GM18511 (cell line): ENCODE measurements around the gene ADAM8.

Experiments used
- ATAC-seq: cut with Tn5 transposase; IDR thresholded peaks from one replicate; pipeline ENCODE4 v1.9.1; 2021; ENCODE audit warnings: mild to moderate bottlenecking, moderate library complexity; ENCODE audit not compliant: unreplicated experiment

Gene ADAM8

GRCh38 chr10:133309100-133309719, 32.5 kb upstream of the ADAM8 start:
- peak; percentile 73 for ATAC-seq

- ATAC-seq = peak; percentile 78
Observed at GRCh38 chr10:133308421-133309099, 31.9 kb upstream of the ADAM8 start, which contains the start of the genes TUBGCP2 and ZNF511. TSS of gene TUBGCP2 (minus strand) at chr10:133308872. CDS start at chr10:133302941, 5,931 bp downstream. TSS of gene ZNF511 (plus strand) at chr10:133308914. CDS start at chr10:133308944, 30 bp downstream.

GRCh38 chr10:133307776-133308420, 31.2 kb upstream of the ADAM8 start:
- peak; percentile 59 for ATAC-seq

- no peak for ATAC-seq
Observed at GRCh38 chr10:133306941-133307379, 30.3 kb upstream of the ADAM8 start.

GRCh38 chr10:133306097-133306476, 29.4 kb upstream of the ADAM8 start:
- ATAC-seq = no peak

- no peak for ATAC-seq
Observed at GRCh38 chr10:133303206-133303605, 26.5 kb upstream of the ADAM8 start.

DNA sequence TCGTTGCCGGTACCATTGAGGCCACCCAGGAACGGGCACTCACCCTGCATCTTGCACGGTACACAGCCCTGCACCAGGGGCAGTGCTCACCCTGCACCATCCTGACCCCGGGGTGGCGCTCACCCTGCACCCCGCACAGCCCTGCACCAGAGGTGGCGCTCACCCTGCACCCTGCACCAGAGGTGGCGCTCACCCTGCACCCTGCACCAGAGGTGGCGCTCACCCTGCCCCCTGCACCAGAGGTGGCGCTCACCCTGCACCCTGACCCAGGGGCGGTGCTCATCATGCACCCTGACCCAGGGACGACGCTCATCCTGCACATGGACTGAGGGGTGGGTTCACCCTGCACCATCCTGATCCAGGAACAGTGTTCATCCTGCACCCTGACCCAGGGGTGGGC, 25.6 kb upstream of the ADAM8 start:
- ATAC-seq = no peak

DNA sequence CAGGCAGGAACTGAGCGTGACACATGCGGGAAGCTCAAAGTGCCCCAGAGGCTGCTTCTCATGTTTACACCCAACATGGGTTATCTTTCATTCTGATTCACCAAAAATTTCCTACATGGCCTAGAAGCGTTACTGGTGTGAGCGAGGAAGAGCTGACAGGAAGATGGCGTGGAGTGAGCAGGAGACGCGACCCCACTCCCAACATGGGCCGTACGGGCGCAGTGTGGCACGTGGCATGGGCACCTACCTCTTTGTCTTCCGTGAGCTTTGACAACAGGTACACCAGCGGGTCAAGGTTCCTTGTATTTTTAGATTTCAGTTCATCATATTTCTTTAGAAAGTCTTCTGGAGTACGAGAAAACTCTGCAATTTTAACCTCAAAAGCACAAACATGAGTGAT, 23.1 kb upstream of the ADAM8 start:
- no peak for ATAC-seq

GRCh38 chr10:133299224-133299623, 22.6 kb upstream of the ADAM8 start:
- ATAC-seq = no peak

GRCh38 chr10:133298466-133298865, 21.8 kb upstream of the ADAM8 start:
- ATAC-seq = no peak

DNA sequence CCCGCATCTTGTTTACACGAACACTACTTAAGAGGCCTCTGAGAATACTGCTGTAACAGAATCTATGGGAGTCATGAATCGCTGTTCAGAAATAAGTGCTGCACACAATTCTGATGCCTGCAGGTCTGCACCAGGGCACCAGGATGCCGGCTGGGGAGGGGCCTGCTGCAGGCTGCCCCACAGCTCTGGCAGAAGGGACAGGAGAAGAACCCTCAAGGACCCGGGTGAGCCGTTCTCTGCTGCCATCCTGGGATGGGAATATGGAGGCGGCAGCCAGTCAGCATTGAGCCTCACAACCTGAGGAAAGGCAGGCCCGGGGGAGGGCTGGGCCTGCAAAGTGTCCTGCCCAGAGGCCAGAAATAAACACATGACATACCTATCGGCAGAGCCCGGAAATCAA, 20.8 kb upstream of the ADAM8 start:
- no peak for ATAC-seq

DNA sequence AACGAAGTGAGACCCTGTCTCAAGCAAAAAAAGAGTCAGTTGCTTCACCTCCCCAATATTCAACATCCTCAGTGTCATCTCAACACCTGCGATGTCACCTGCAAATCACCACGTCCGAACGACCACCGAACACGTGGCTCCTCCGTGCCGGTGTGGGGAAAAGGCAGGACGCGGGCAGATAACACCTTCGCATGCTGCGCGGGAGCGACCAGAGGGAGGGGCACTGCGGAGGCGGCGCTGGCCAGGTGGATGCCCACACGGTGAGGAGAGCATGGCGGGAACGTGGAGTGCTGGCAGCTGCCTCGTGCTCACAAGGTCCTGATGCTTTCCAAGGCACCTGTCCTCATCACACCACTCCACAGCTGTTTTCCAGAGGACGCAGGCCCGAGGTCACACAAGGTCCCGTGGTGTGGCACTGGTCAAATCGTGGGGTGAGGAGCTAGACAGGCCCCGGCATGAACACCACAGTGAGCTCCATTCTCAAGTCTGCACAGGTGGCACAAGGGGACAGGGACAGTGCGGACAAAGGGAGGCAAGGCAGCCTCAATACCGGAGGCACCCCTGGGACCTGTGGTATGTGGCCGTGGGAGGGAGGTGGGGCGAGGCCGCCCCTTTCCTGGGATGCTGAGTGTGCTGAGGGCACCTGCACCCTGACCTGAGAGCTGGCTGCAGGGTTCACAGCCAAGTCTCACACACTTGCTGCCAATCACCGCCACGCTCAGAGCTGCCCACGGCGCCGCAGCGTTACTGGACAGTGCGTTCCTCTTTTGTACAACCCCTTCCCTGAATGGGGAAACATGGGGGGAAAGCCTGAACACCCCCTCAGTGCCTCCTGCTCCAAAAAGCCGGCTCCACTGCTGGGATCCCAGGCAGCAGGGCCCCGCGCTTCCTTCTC, 19.0 kb upstream of the ADAM8 start:
- ATAC-seq = no peak

DNA sequence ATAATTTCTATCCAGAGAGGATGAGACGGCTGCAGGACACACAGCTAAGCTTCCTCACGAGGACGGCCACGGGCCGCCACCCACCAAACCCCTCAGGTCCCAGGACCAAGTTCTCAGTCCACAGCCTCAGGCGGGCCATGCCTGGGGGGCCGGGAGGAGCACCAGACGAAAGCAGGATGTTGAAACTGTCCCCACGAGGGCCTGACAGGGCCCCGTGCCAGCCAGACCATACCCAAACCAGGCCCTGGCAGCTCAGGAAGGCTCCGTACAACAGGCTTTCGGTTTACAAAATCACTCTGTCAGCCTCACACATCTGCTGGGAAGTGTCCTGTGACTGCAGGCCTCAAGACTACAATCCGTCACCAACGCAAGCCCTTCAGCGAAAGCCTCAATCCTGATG, 17.5 kb upstream of the ADAM8 start:
- ATAC-seq = no peak

DNA sequence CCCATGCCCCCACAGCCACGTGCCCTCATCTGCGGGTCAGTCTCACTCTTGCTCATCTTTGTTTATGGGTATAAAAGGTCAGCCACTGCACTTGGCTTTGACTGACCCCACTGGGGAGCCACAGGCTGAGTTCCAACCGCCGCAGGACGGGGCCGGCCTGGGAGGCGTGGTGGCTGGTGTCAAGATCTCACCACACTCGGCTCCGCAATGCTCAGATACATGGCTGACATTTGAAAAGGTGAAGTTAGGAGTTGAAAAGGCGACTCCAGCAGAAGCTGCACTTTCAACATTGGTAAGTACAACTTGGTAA, 17.1 kb upstream of the ADAM8 start:
- ATAC-seq = no peak

GRCh38 chr10:133292919-133293809, 16.5 kb upstream of the ADAM8 start:
- ATAC-seq = no peak

DNA sequence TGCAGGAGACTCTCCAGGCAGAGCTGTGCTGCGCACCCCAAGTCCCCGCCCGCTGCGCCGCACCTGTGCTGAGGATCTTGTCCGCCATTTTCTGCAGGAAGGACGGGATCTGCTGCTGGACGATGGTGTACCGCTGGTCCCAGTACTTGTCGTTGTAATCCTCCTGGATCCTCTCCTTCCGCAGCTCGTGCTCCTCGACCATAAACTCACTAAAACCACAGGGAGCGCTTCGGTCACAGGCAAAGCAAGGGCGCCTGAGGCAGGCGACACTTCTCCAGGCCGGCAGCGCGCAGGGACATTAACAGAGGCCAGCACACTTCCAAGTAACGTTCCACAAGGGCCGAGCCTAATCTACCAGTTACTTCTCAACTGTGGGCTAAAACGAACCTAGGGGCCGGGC, 13.1 kb upstream of the ADAM8 start:
- ATAC-seq = no peak

GRCh38 chr10:133287832-133288500, 11.3 kb upstream of the ADAM8 start:
- no peak for ATAC-seq

- ATAC-seq = no peak
Observed at GRCh38 chr10:133286366-133286765, 9.7 kb upstream of the ADAM8 start.

DNA sequence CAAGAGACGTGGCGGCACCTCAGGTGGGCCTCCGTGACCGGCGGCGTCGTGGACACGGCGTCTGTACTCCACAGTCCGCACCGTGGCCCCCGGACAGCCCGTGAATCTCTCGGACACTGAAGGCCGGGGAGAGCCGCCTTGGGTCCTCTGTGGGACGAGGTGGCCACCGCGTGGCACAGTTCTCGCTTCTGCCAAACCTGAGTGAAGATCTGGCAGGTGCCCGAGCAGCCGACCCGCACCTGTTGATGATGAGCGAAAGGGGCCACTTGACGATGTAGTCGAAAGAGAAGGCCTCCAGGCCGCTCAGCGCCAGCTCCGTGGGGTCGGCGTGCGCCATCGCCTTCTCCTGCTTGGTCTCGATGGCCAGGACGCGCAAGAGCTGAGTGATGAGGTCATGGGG, 8.5 kb upstream of the ADAM8 start:
- ATAC-seq = no peak

- no peak for ATAC-seq
Observed at GRCh38 chr10:133283931-133284330, 7.3 kb upstream of the ADAM8 start.
